Left ventricle myocardium inferior (tissue), 1 donor: Measurements from ENCODE around the gene VPS41. TPM values are rescaled to one million over a fixed set of nuclear protein-coding genes. Genes with fewer than 3 reads are reported as not detected.

Experiments used
- DNase-seq: peaks from one replicate; pipeline ENCODE4 v3.0.0-alpha.2; 2020
- H3K27ac ChIP-seq: fragments of 200-600 bp; replicated peaks from 2 replicates; pipeline ENCODE4 v1.8.0; 2021
- H3K27me3 ChIP-seq: fragments of 200-600 bp; 2 replicates; pipeline ENCODE4 v1.8.0; 2021; ENCODE audit warnings: low read depth
- H3K36me3 ChIP-seq: fragments of 200-600 bp; 2 replicates; pipeline ENCODE4 v1.8.0; 2021
- H3K4me1 ChIP-seq: fragments of 200-600 bp; 2 replicates; pipeline ENCODE4 v1.8.0; 2021
- H3K4me3 ChIP-seq: fragments of 200-600 bp; 2 replicates; pipeline ENCODE4 v1.8.0; 2021; ENCODE audit warnings: mild to moderate bottlenecking, moderate library complexity
- H3K9me3 ChIP-seq: fragments of 200-600 bp; replicated peaks from 2 replicates; pipeline ENCODE4 v1.8.0; 2021
- CTCF ChIP-seq: fragments of 200-600 bp; IDR thresholded peaks from 2 replicates; pipeline ENCODE4 v1.8.0; 2021; ENCODE audit warnings: antibody characterized with exemption, mild to moderate bottlenecking, borderline replicate concordance
- intact Hi-C: fragments of 100-400 bp; cut with micrococcal nuclease; formaldehyde crosslinking; loops from one replicate; pipeline ENCODE4 v1.11.0; 2022
- long read RNA-seq: library from polyadenylated mRNA; unstranded; transcript quantifications from one replicate; pipeline ENCODE4 v2.0.0, GENCODE V29; 2021
- total RNA-seq: library from RNA; stranded (reverse); fragmentation: NEBNext Ultra II Directional; extraction: Animal tissue kit (Norgen Biotek cat#: 25700); gene quantifications from one replicate; pipeline ENCODE4 v1.2.1, GENCODE V29; 2021
- donor health status: DM: no; HTN: yes; CAD: no; lungs with severe emphysema.

The VPS41 gene
- 43.7 TPM for total RNA-seq
- long read RNA-seq, full-length matches to known transcripts = 36 of 45 reads
- long read RNA-seq, partial matches to known transcripts = 3 of 45 reads
- long read RNA-seq, other reads (novel, unspliced or antisense) = 6 of 45 reads

GRCh38 chr7:38908759-38909335, at the start of gene VPS41:
Gene VPS41 (minus strand): TSS chr7:38909191. CDS start chr7:38909174, 17 bp downstream.
- H3K36me3 ChIP-seq = no peaks in the 10 kb centered on the region
- H3K4me3 ChIP-seq = peak within 1 kb of the TSS; percentile 92
- H3K27ac ChIP-seq = peak within 1 kb of the TSS; percentile 20
- H3K27me3 ChIP-seq = no peaks in the 10 kb centered on the region
- no peak for TF ChIP-seq CTCF
- H3K9me3 ChIP-seq = no peaks in the 10 kb centered on the region
- H3K4me1 ChIP-seq = peaks cover 14% of the 10 kb centered on the region
- peak; percentile 61 for DNase-seq
- intact Hi-C loops = no loop called here

- H3K9me3 ChIP-seq = no peaks in the 10 kb centered on the region
- no peaks in the 10 kb centered on the region for H3K4me1 ChIP-seq
These were observed 46.9 kb upstream of the VPS41 start for GRCh38 chr7:38955892-38956291.

GRCh38 chr7:38953971-38954370, 45.0 kb upstream of the VPS41 start:
- no peak for TF ChIP-seq CTCF
- intact Hi-C loops = no loop called here
- H3K4me3 ChIP-seq = no peak overlapping the region

More at GRCh38 chr7:38955892-38956291, 46.9 kb upstream of the VPS41 start:
- Histone ChIP-seq H3K27ac (no peak overlapping the region), H3K36me3 (no peaks in the 10 kb centered on the region), H3K4me3 (no peak overlapping the region), H3K27me3 (peaks cover 7% of the 10 kb centered on the region)
- intact Hi-C loops = no loop called here
- no peak for DNase-seq
- TF ChIP-seq CTCF = no peak

GRCh38 chr7:38953227-38953626, 44.2 kb upstream of the VPS41 start:
- intact Hi-C loops = no loop called here
- Histone ChIP-seq H3K27ac (no peak overlapping the region), H3K9me3 (no peaks in the 10 kb centered on the region), H3K4me3 (no peak overlapping the region), H3K27me3 (peaks cover 7% of the 10 kb centered on the region), H3K36me3 (no peaks in the 10 kb centered on the region), H3K4me1 (peaks cover 11% of the 10 kb centered on the region)
- TF ChIP-seq CTCF = no peak
- DNase-seq = no peak

More at GRCh38 chr7:38953971-38954370, 45.0 kb upstream of the VPS41 start:
- Histone ChIP-seq H3K4me1 (peaks cover 11% of the 10 kb centered on the region), H3K27me3 (peaks cover 7% of the 10 kb centered on the region), H3K36me3 (no peaks in the 10 kb centered on the region), H3K9me3 (no peaks in the 10 kb centered on the region), H3K27ac (no peak overlapping the region)
- no peak for DNase-seq

GRCh38 chr7:38951213-38951612, 42.2 kb upstream of the VPS41 start:
- TF ChIP-seq CTCF = no peak
- Histone ChIP-seq H3K4me3 (no peak overlapping the region), H3K4me1 (peaks cover 11% of the 10 kb centered on the region), H3K36me3 (no peaks in the 10 kb centered on the region), H3K9me3 (no peaks in the 10 kb centered on the region), H3K27ac (no peak overlapping the region), H3K27me3 (no peaks in the 10 kb centered on the region)
- DNase-seq = no peak
- intact Hi-C loops = no loop called here
